HFFc6 (cell line): ENCODE measurements around the gene MAP2K5. TPM values are rescaled to one million over a fixed set of nuclear protein-coding genes. Genes with fewer than 3 reads are reported as not detected.

Experiments
- DNase-seq: peaks from one replicate; pipeline ENCODE4 v3.0.0-alpha.2; 2018
- H3K27ac Mint-ChIP-seq: 2 replicates; pipeline ENCODE4 v1.8.0; 2020; ENCODE audit warnings: mild to moderate bottlenecking, mixed read lengths
- H3K27me3 Mint-ChIP-seq: 2 replicates; pipeline ENCODE4 v1.8.0; 2021; ENCODE audit warnings: mild to moderate bottlenecking, moderate library complexity, mixed read lengths; ENCODE audit not compliant: insufficient read depth
- H3K36me3 Mint-ChIP-seq: 2 replicates; pipeline ENCODE4 v1.8.0; 2021; ENCODE audit warnings: low read depth, mixed read lengths
- H3K4me1 Mint-ChIP-seq: 2 replicates; pipeline ENCODE4 v1.8.0; 2020; ENCODE audit warnings: low read depth, mixed read lengths
- H3K4me3 Mint-ChIP-seq: 2 replicates; pipeline ENCODE4 v1.8.0; 2020; ENCODE audit warnings: mild to moderate bottlenecking, moderate library complexity, mixed read lengths
- H3K9me3 Mint-ChIP-seq: 2 replicates; pipeline ENCODE4 v1.8.0; 2020; ENCODE audit warnings: mild to moderate bottlenecking, mixed read lengths
- CTCF ChIP-seq: fragments of 200-600 bp; sonication (generic); IDR thresholded peaks from 2 replicates; pipeline ENCODE4 v1.5.0; 2021; ENCODE audit warnings: antibody characterized with exemption, mild to moderate bottlenecking
- total RNA-seq, 6 experiments: library from RNA; stranded (reverse); fragmentation: NEBNext Ultra II Directional; extraction: Animal tissue kit (Norgen Biotek cat#: 25700); gene quantifications; 2 replicates in 1 of 6; 3 replicates in 5 of 6; pipeline ENCODE4 v1.2.3, GENCODE V29; 2021

MAP2K5 gene
- total RNA-seq, 6 experiments from 2014 or later: 10.2 to 14.3 (median 13.3) TPM

GRCh38 chr15:67760901-67761300 lies 218.4 kb downstream of the MAP2K5 start:
- Mint-ChIP-seq H3K36me3 (no peaks in the 10 kb centered on the region), H3K27ac (no peak overlapping the region), H3K4me1 (peaks cover 21% of the 10 kb centered on the region), H3K9me3 (no peaks in the 10 kb centered on the region), H3K27me3 (peaks cover 1% of the 10 kb centered on the region), H3K4me3 (no peak overlapping the region)
- no peak for DNase-seq
- no peak for TF ChIP-seq CTCF

GRCh38 chr15:67761343-67761742 lies 218.8 kb downstream of the MAP2K5 start:
- H3K27ac Mint-ChIP-seq: no peak overlapping the region
- H3K4me1 Mint-ChIP-seq: peaks cover 21% of the 10 kb centered on the region

GRCh38 chr15:67762610-67763368 lies 220.3 kb downstream of the MAP2K5 start:
- DNase-seq: peak; percentile 29
- Mint-ChIP-seq H3K9me3 (no peaks in the 10 kb centered on the region), H3K4me1 (peaks cover 21% of the 10 kb centered on the region), H3K27ac (peak overlapping the region; percentile 1; the same call in 1 of the 2 replicates), H3K27me3 (peaks cover 1% of the 10 kb centered on the region), H3K36me3 (no peaks in the 10 kb centered on the region), H3K4me3 (peak overlapping the region; percentile 17)
- no peak for TF ChIP-seq CTCF

More at GRCh38 chr15:67761343-67761742, 218.8 kb downstream of the MAP2K5 start:
- Mint-ChIP-seq H3K27me3 (peaks cover 1% of the 10 kb centered on the region), H3K36me3 (no peaks in the 10 kb centered on the region), H3K9me3 (no peaks in the 10 kb centered on the region), H3K4me3 (no peak overlapping the region)
- no peak for TF ChIP-seq CTCF
- no peak for DNase-seq

- DNase-seq: no peak
- no peaks in the 10 kb centered on the region for H3K36me3 Mint-ChIP-seq
- no peak overlapping the region for H3K27ac Mint-ChIP-seq
- H3K9me3 Mint-ChIP-seq: no peaks in the 10 kb centered on the region
- peaks cover 14% of the 10 kb centered on the region for H3K4me1 Mint-ChIP-seq
- TF ChIP-seq CTCF: no peak
- no peak overlapping the region for H3K4me3 Mint-ChIP-seq
- no peaks in the 10 kb centered on the region for H3K27me3 Mint-ChIP-seq
These were observed 223.2 kb downstream of the MAP2K5 start for GRCh38 chr15:67765701-67766100.

- H3K27ac Mint-ChIP-seq: no peak overlapping the region
- no peaks in the 10 kb centered on the region for H3K36me3 Mint-ChIP-seq
- H3K4me3 Mint-ChIP-seq: no peak overlapping the region
- no peaks in the 10 kb centered on the region for H3K9me3 Mint-ChIP-seq
- TF ChIP-seq CTCF: no peak
- H3K4me1 Mint-ChIP-seq: peaks cover 14% of the 10 kb centered on the region
- H3K27me3 Mint-ChIP-seq: no peaks in the 10 kb centered on the region
- DNase-seq: no peak
These were observed 224.5 kb downstream of the MAP2K5 start for GRCh38 chr15:67766968-67767367.
